GM21526 (cell line): ENCODE results near the gene BUB1.
A peak's percentile ranks its signal among the peaks of the same experiment; 100 is the strongest.
"Not testable (repeated sequence)": the region's sequence is repeated elsewhere in the genome, so short reads cannot be mapped to it uniquely, and the experiment has no call there.

ENCODE experiments used
- ATAC-seq: cut with Tn5 transposase; IDR thresholded peaks from one replicate; pipeline ENCODE4 v1.9.1; 2021; ENCODE audit warnings: moderate library complexity; ENCODE audit not compliant: unreplicated experiment, low FRiP score

Gene BUB1

GRCh38 chr2:110691612-110692258 is 13.9 kb upstream of the BUB1 start:
- no peak for ATAC-seq

- no peak for ATAC-seq
These were observed 12.5 kb upstream of the BUB1 start for GRCh38 chr2:110690083-110690965.

GRCh38 chr2:110688594-110689091 is 10.8 kb upstream of the BUB1 start:
- no peak for ATAC-seq

GRCh38 chr2:110687775-110688484 is 10.1 kb upstream of the BUB1 start:
- ATAC-seq: not testable (repeated sequence)

- no peak for ATAC-seq
These were observed 5.0 kb upstream of the BUB1 start for GRCh38 chr2:110682872-110683271.

GRCh38 chr2:110682267-110682666 is 4.4 kb upstream of the BUB1 start:
- no peak for ATAC-seq

GRCh38 chr2:110680709-110681108 is 2.8 kb upstream of the BUB1 start:
- no peak for ATAC-seq

- no peak for ATAC-seq
These were observed 2.0 kb upstream of the BUB1 start for GRCh38 chr2:110679865-110680264.

- no peak for ATAC-seq
These were observed 1.5 kb upstream of the BUB1 start for GRCh38 chr2:110679337-110679707.

- ATAC-seq: no peak
These were observed 834 bp upstream of the BUB1 start for GRCh38 chr2:110678457-110679336.

- no peak for ATAC-seq
These were observed 783 bp downstream of the BUB1 start for GRCh38 chr2:110677080-110677479.

GRCh38 chr2:110675679-110676078 is 2.2 kb downstream of the BUB1 start:
- no peak for ATAC-seq

GRCh38 chr2:110674620-110675555 is 3.0 kb downstream of the BUB1 start:
- peak; percentile 83 for ATAC-seq

- ATAC-seq: no peak
These were observed 4.7 kb downstream of the BUB1 start for GRCh38 chr2:110673201-110673600.

- ATAC-seq: no peak
These were observed 7.0 kb downstream of the BUB1 start for GRCh38 chr2:110670826-110671225.

GRCh38 chr2:110669079-110669478 is 8.8 kb downstream of the BUB1 start:
- ATAC-seq: no peak

- no peak for ATAC-seq
These were observed 10.8 kb downstream of the BUB1 start for GRCh38 chr2:110667071-110667470.

- no peak for ATAC-seq
These were observed 13.7 kb downstream of the BUB1 start for GRCh38 chr2:110664135-110664534.

GRCh38 chr2:110662560-110662959 is 15.3 kb downstream of the BUB1 start:
- ATAC-seq: no peak
